ENCODE measurements around the gene KCNB1. TPM values are rescaled to one million over a fixed set of nuclear protein-coding genes. Genes with fewer than 3 reads are reported as not detected.

Gene KCNB1
- total RNA-seq, 1 donor from 2014 or later, result 21.3 TPM

DNA sequence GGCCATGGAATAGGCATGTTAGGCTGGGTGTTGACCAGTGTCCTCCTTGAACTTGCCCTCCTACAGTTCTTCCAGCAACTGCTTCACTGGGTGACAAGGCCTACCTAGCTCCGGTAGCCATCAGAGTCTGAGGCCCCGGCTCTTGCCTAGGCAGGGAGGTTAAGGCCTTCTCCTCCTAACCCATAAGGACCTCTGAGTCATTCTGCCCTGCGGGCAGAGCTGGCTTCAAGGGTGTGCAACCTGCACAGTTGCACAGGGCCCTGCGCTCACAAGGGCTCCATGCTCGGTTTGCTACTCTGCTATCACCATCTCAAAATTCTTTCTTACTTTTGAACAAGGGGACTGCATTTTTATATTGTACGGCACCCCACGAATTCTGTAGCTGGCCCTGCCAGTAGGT lies 17.9 kb downstream of the KCNB1 start:
- no peak for DNase-seq (ENCODE audit: extremely low spot score, unreplicated experiment)
- TF ChIP-seq, protein P1, sequence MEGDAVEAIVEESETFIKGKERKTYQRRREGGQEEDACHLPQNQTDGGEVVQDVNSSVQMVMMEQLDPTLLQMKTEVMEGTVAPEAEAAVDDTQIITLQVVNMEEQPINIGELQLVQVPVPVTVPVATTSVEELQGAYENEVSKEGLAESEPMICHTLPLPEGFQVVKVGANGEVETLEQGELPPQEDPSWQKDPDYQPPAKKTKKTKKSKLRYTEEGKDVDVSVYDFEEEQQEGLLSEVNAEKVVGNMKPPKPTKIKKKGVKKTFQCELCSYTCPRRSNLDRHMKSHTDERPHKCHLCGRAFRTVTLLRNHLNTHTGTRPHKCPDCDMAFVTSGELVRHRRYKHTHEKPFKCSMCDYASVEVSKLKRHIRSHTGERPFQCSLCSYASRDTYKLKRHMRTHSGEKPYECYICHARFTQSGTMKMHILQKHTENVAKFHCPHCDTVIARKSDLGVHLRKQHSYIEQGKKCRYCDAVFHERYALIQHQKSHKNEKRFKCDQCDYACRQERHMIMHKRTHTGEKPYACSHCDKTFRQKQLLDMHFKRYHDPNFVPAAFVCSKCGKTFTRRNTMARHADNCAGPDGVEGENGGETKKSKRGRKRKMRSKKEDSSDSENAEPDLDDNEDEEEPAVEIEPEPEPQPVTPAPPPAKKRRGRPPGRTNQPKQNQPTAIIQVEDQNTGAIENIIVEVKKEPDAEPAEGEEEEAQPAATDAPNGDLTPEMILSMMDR (IDR thresholded peaks at IDR 0.05), result no peak
- peaks cover 9% of the 10 kb centered on the region for H3K36me3 Mint-ChIP-seq (ENCODE audit: unreplicated experiment)
- H3K27ac Mint-ChIP-seq (ENCODE audit: unreplicated experiment), result no peak overlapping the region
- H3K4me1 Mint-ChIP-seq (ENCODE audit: unreplicated experiment), result no peaks in the 10 kb centered on the region
- H3K4me3 Mint-ChIP-seq (ENCODE audit: unreplicated experiment), result no peak overlapping the region
- peaks cover 14% of the 10 kb centered on the region for H3K27me3 Mint-ChIP-seq (ENCODE audit: unreplicated experiment)
- H3K9me3 Mint-ChIP-seq (ENCODE audit: unreplicated experiment), result no peaks in the 10 kb centered on the region

DNA sequence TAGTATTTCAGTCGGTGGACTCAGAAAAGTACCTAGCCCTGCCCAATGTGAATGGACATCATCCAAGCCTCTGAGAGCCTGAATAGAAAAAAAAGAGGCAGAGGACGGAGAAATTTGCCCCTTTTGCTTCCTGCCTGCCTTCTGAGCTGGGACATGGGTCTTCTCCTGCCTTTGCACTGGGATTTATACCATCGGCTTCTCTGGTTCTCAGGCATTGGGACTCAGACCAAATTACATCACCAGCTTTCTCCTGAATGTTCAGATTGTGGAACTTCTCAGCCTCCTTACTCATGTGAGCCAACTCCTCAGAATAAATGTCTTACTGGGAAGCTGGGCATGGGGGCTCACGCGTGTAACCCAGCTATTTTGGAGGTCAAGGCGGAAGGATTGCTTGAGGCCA lies 19.8 kb downstream of the KCNB1 start:
- Mint-ChIP-seq H3K36me3 (ENCODE audit: unreplicated experiment) (peaks cover 8% of the 10 kb centered on the region), H3K27me3 (ENCODE audit: unreplicated experiment) (peaks cover 28% of the 10 kb centered on the region), H3K4me3 (ENCODE audit: unreplicated experiment) (no peak overlapping the region), H3K4me1 (ENCODE audit: unreplicated experiment) (no peaks in the 10 kb centered on the region), H3K9me3 (ENCODE audit: unreplicated experiment) (no peaks in the 10 kb centered on the region), H3K27ac (ENCODE audit: unreplicated experiment) (no peak overlapping the region)
- no peak for DNase-seq (ENCODE audit: extremely low spot score, unreplicated experiment)
- TF ChIP-seq, protein P1 (IDR thresholded peaks at IDR 0.05), result no peak

DNA sequence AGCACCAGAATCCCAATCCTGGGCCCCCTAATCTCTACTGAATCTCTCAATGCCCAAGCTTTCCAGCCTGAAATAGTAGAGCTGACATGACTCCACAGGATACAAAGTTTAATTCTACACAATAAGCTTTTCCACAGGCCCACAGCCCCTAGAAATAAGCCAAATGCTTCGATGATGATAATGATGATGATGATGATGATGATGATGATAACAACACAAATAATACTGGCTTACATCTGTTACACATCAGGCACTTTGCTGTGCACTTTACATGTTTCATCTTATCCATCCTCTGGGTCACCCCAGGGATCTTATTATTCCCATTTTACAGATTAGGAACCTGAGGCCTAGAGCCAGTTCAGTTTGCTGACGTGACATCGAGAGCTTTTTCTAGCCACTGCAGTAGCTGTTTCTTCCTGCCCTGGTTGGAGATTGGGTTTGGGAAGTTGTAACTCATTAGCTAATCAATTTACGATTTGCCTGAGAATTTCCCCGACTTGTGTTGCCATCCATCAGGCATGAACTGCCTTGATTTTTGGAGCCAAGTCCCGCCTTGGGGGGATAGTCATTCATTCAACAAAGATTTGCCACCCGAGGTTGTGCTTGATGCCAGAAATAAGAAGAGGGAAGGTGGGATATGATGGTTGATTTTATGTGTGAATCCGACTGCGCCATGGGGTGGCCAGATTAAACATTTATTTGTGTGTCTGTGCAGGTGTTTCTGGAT lies 20.4 kb downstream of the KCNB1 start:
- Mint-ChIP-seq H3K9me3 (ENCODE audit: unreplicated experiment) (no peaks in the 10 kb centered on the region), H3K4me1 (ENCODE audit: unreplicated experiment) (no peaks in the 10 kb centered on the region), H3K4me3 (ENCODE audit: unreplicated experiment) (no peak overlapping the region), H3K36me3 (ENCODE audit: unreplicated experiment) (peaks cover 4% of the 10 kb centered on the region), H3K27me3 (ENCODE audit: unreplicated experiment) (peaks cover 28% of the 10 kb centered on the region), H3K27ac (ENCODE audit: unreplicated experiment) (no peak overlapping the region)
- no peak for DNase-seq (ENCODE audit: extremely low spot score, unreplicated experiment)
- TF ChIP-seq, protein P1 (IDR thresholded peaks at IDR 0.05), result no peak

DNA sequence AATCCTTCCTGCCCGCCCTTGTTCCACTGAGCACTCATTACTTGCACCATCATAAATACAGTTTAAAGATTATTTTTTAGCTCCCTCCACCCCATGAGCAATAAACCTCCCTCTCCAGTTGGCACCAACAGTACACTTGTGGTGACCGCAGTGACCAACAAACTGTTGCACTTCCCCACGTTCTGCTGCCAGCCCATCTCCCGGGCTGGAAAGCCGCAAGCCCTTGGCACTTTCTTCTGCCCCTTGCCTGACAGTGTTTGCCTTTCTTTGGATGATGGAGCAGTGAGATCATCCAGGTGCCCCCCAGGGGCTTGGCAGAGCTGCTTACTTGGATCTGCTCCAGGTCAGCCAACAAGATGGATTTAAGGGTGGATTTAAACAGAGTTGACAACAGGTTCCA lies 21.6 kb downstream of the KCNB1 start:
- H3K4me1 Mint-ChIP-seq (ENCODE audit: unreplicated experiment), result no peaks in the 10 kb centered on the region
- no peak for DNase-seq (ENCODE audit: extremely low spot score, unreplicated experiment)
- H3K27me3 Mint-ChIP-seq (ENCODE audit: unreplicated experiment), result peaks cover 37% of the 10 kb centered on the region
- H3K36me3 Mint-ChIP-seq (ENCODE audit: unreplicated experiment), result peaks cover 8% of the 10 kb centered on the region
- H3K4me3 Mint-ChIP-seq (ENCODE audit: unreplicated experiment), result no peak overlapping the region
- H3K9me3 Mint-ChIP-seq (ENCODE audit: unreplicated experiment), result no peaks in the 10 kb centered on the region
- TF ChIP-seq, protein P1 (IDR thresholded peaks at IDR 0.05), result no peak
- H3K27ac Mint-ChIP-seq (ENCODE audit: unreplicated experiment), result no peak overlapping the region

DNA sequence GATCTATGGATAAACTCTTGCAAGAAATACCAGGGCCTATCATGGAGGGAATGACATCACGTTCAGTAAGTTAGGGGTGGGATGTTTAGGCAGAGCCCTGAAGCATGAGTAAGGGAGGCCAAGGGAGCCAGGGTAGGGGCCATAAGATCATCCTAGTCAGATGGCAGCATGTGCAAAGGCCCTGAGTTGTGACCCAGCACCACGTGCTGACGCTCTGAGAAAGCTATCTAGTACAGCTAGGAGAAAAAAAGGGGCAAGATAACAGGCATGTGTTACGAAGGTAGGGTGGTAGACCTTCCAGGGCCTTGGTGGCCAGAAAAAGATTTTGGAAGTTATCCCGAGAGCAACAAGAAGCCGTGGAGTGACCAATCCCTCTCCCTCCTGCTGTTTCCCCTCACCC lies 22.3 kb downstream of the KCNB1 start:
- H3K9me3 Mint-ChIP-seq (ENCODE audit: unreplicated experiment), result no peaks in the 10 kb centered on the region
- no peak for DNase-seq (ENCODE audit: extremely low spot score, unreplicated experiment)
- TF ChIP-seq, protein P1 (IDR thresholded peaks at IDR 0.05), result no peak
- no peak overlapping the region for H3K27ac Mint-ChIP-seq (ENCODE audit: unreplicated experiment)
- H3K4me1 Mint-ChIP-seq (ENCODE audit: unreplicated experiment), result no peaks in the 10 kb centered on the region
- H3K27me3 Mint-ChIP-seq (ENCODE audit: unreplicated experiment), result peaks cover 39% of the 10 kb centered on the region
- H3K36me3 Mint-ChIP-seq (ENCODE audit: unreplicated experiment), result peaks cover 9% of the 10 kb centered on the region
- no peak overlapping the region for H3K4me3 Mint-ChIP-seq (ENCODE audit: unreplicated experiment)

All from osteocyte (in vitro differentiated cells).